Activated CD4-positive, alpha-beta T cell treated with anti-CD3 and anti-CD28 coated beads for 36 hours (primary cell): Measurements from ENCODE around the gene TMEM106A. TPM values are rescaled to one million over a fixed set of nuclear protein-coding genes. Genes with fewer than 3 reads are reported as not detected.
"Not testable (repeated sequence)": the region's sequence is repeated elsewhere in the genome, so short reads cannot be mapped to it uniquely, and the experiment has no call there.

Experiments
- ATAC-seq: fragments of 200-7000 bp; cut with Tn5 transposase; one replicate; pipeline ENCODE4 v1.10.0; 2021; ENCODE audit warnings: mild to moderate bottlenecking, moderate library complexity
- CTCF ChIA-PET: fragments of 350-600 bp; sonication (Branson Sonifier 250); formaldehyde crosslinking; loops from one replicate; lab custom pipeline; 2021; ENCODE audit warnings: antibody characterized with exemption; lab: Charles Lee
- POLR2A ChIA-PET: fragments of 350-600 bp; sonication (Branson Sonifier 250); formaldehyde crosslinking; loops from one replicate; lab custom pipeline; 2021; ENCODE audit warnings: antibody characterized with exemption, inconsistent platforms; lab: Charles Lee
- DNase-seq: peaks from one replicate; pipeline ENCODE4 v3.0.0-alpha.2; 2020
- H3K27ac Mint-ChIP-seq: one replicate; pipeline ENCODE4 v1.8.0; 2021; ENCODE audit warnings: mixed read lengths
- H3K27me3 Mint-ChIP-seq: one replicate; pipeline ENCODE4 v1.8.0; 2021; ENCODE audit warnings: mixed read lengths
- H3K36me3 Mint-ChIP-seq: one replicate; pipeline ENCODE4 v1.8.0; 2021; ENCODE audit warnings: low read depth, mixed read lengths
- H3K4me1 Mint-ChIP-seq: one replicate; pipeline ENCODE4 v1.8.0; 2021; ENCODE audit warnings: mixed read lengths
- H3K4me3 Mint-ChIP-seq: one replicate; pipeline ENCODE4 v1.8.0; 2021; ENCODE audit warnings: mild to moderate bottlenecking, moderate library complexity, mixed read lengths
- H3K9me3 Mint-ChIP-seq: one replicate; pipeline ENCODE4 v1.8.0; 2021; ENCODE audit warnings: low read depth, mixed read lengths
- intact Hi-C, 2 experiments: fragments of 100-400 bp; cut with DNase I in 1 of 2; cut with micrococcal nuclease in 1 of 2; formaldehyde crosslinking; loops; one replicate each; pipeline versions ENCODE4 v1.14.2 to v1.15.1; 2022 to 2024; cut with DNase I, micrococcal nuclease
- total RNA-seq, 2 experiments: library from RNA; stranded (reverse); gene quantifications; one replicate each; pipeline ENCODE4 v1.2.3, GENCODE V29; 2021

Gene TMEM106A, protein sequence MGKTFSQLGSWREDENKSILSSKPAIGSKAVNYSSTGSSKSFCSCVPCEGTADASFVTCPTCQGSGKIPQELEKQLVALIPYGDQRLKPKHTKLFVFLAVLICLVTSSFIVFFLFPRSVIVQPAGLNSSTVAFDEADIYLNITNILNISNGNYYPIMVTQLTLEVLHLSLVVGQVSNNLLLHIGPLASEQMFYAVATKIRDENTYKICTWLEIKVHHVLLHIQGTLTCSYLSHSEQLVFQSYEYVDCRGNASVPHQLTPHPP
- 10 to 100 TPM; 10.7 to 10.8 TPM for total RNA-seq

DNA sequence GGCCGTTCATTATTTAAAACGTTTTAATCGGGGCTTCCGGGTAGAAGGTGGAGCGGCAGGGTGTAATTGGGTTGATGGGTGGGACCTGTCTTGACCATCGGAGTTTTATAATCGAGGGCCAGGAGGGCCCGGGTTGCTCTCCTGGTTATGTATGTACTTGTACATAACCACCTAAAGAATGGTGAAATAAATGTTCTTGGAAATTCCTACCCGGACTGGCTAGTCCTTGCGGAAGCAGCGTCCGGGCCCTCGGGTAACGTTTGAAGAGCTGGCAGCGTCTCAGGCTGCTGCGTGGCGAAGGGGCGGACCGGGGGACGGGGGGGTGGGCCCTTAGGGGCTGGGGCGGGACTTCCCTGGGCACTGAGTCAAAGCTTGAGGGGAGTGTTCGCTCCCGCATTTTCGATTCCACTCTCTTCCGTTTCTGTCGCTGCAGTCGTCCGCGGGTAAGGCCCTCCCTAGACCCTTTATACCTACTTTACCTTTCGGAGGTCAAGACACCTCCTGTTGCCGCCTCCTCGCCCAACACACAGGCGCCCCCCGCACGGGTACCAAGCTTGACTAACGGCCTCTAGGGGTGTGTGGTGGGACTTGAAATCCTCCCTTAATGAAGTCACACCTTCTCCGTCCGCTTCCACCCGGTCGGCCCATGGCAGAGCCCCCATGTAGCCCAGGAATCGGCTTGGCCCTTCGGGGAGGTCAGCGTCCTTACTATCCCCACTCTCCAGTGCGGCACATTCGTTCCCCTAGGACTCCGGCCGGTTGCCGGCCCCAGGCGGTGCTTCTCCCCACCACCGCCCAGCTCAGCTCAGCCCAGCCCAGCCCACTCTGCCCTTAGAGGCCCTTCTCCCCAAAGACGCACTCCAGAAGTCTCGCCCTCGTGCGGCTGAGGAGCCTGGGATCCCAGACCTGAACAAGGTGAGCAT, at the start of gene TMEM106A:
TSS of gene TMEM106A (plus strand) at position 396 of the 923 bp plus-strand sequence. CDS start 1,167 bp downstream, outside the sequence.
- peak; percentile 88 for DNase-seq
- H3K4me3 Mint-ChIP-seq = peak within 1 kb of the TSS; percentile 83
- H3K27ac Mint-ChIP-seq = peak within 1 kb of the TSS; percentile 92
- no peaks in the 10 kb centered on the region for H3K27me3 Mint-ChIP-seq
- intact Hi-C loops = loop anchor here (1.0 to 5.0 kb wide), 10 partner anchors 15 to 389 kb away; partner anchors contain the start of genes AARSD1 (in 1 of the 2), BECN1 (in 1 of the 2), BRCA1 (in 1 of the 2) and PTGES3L (in 1 of the 2)
- CTCF ChIA-PET = interaction anchor here (0.6 to 1.1 kb wide), 5 partner anchors 40 to 1263 kb away, joined by 3 to 5 read pairs (median 3); partner anchors contain the start of gene DHX8
- peaks cover 29% of the 10 kb centered on the region for H3K36me3 Mint-ChIP-seq
- POLR2A ChIA-PET = interaction anchor here (0.9 to 1.2 kb wide), 5 partner anchors 12 to 214 kb away, joined by 3 to 18 read pairs (median 3); partner anchors contain the start of gene RPL27
- H3K9me3 Mint-ChIP-seq = no peaks in the 10 kb centered on the region
- peaks cover 25% of the 10 kb centered on the region for H3K4me1 Mint-ChIP-seq
- peak; percentile 92 for ATAC-seq

DNA sequence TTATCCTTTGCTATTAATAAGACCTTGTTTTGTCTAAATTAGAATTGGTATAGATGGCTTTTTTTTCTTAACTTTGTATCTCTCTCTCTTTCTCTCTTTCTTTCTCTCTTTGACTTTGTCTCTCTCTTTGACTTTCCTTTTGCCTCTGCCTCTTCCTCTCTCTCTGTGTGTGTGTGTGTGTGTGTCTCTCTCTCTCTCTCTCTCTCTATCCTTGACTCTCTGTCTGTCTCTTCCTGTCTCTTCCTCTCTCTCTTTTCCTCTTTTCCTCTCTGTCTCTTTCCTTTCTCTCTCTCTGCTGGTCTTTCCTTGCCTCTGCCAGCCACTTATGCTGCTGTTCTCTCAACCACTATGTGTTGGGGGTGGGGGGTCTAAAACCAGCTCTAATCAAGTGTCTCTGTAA, 45.7 kb upstream of the TMEM106A start:
- H3K9me3 Mint-ChIP-seq, ATAC-seq, POLR2A ChIA-PET: not testable (repeated sequence)

DNA sequence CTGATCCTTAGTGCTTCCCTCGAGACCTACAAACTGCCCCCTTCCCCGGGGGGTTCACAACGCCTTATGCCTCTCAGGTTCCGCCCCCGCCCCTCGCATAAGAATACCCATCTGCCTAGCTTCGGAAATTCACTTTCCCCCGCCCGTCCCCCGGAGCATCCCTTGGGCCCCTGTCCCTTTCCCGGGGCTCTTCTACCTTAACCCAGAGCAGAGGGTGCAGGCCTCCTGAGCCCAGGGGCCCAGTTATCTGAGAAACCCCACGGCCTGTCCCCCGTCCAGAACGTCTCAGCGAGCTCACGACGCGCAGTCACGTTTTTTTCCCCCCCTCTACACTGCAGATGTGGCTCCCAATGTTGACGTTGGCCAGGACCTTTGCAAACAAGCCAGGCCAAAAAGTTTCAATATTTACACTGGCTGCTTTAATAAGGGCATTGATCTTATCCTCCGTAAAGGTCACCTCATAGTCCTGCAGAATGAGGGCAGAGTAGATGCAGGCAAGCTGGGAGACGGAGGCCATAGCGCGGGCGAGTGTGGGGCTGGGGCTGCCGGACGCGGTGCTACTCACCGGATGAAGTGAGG, 42.0 kb upstream of the TMEM106A start:
- ChIA-PET CTCF (interaction anchor here (0.7 to 1.2 kb wide), 4 partner anchors 30 to 145 kb away, joined by 3 to 5 read pairs (median 4); partner anchors contain the start of genes RND2 and TMEM106A), POLR2A (interaction anchor here (0.6 to 1.7 kb wide), 7 partner anchors 30 to 240 kb away, joined by 3 to 8 read pairs (median 3); partner anchors contain the start of gene RPL27)
- H3K27ac Mint-ChIP-seq = no peak overlapping the region
- DNase-seq (peak; percentile 49), ATAC-seq (peak; percentile 14)
- H3K27me3 Mint-ChIP-seq = no peaks in the 10 kb centered on the region
- peaks cover 18% of the 10 kb centered on the region for H3K4me1 Mint-ChIP-seq
- intact Hi-C loops = loop anchor here (1.0 to 10.0 kb wide), 12 partner anchors 42 to 1031 kb away; partner anchors contain the start of genes BRCA1 (in 2 of the 2), TMEM106A (in 2 of the 2), AARSD1 (in 1 of the 2) and COASY (in 1 of the 2)
- no peaks in the 10 kb centered on the region for H3K36me3 Mint-ChIP-seq
- no peak overlapping the region for H3K4me3 Mint-ChIP-seq
- no peaks in the 10 kb centered on the region for H3K9me3 Mint-ChIP-seq

More for the DNA sequence above, 45.7 kb upstream of the TMEM106A start:
- H3K4me3 Mint-ChIP-seq, H3K36me3 Mint-ChIP-seq, H3K27me3 Mint-ChIP-seq, H3K27ac Mint-ChIP-seq, H3K4me1 Mint-ChIP-seq, DNase-seq, CTCF ChIA-PET: not testable (repeated sequence)
- intact Hi-C loops = loop anchor here in 1 of 2 experiments (2.0 kb wide), 1 partner anchor 31 kb away; no protein-coding TSS in a partner anchor

DNA sequence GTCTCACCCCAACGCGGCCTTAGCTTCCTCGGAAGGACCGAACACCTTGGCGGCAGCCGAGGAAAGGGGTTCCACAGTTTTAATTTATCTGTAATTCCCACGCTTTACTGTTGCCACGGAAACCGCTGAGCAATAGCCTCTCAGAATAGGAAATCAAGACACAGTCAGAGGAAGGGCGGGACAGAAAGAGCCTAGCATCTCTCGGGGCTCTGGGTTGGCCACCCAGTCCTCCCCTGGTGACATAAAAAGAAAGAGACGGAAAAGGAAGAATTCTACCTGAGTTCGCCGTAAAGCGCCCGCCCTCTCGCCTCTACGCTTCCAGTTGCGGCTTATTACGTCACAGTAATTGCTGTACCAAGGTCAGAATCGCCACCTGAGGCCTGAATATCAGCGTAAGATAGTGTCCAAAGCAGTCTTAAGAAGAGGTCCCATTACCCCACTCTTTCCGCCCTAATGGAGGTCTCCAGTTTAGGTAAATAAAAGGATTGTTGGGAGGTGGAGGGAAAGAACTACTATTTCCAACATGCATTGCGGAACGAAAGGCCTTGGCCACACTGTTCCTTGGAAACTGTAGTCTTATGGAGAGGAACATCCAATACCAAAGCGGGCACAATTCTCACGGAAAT, 41.4 kb upstream of the TMEM106A start:
- ChIA-PET POLR2A (interaction anchor here (1.0 to 1.7 kb wide), 3 partner anchors 29 to 146 kb away, joined by 3 to 8 read pairs (median 6); no protein-coding TSS in a partner anchor), CTCF (interaction anchor here (0.8 to 1.2 kb wide), 3 partner anchors 30 to 42 kb away, joined by 3 to 5 read pairs (median 5); partner anchors contain the start of gene TMEM106A)
- no peak overlapping the region for H3K4me3 Mint-ChIP-seq
- intact Hi-C loops = loop anchor here (1.0 to 10.0 kb wide), 12 partner anchors 41 to 1031 kb away; partner anchors contain the start of genes BRCA1 (in 2 of the 2), TMEM106A (in 2 of the 2), AARSD1 (in 1 of the 2) and COASY (in 1 of the 2)
- no peaks in the 10 kb centered on the region for H3K9me3 Mint-ChIP-seq
- ATAC-seq (peak; percentile 82), DNase-seq (peak; percentile 94)
- H3K4me1 Mint-ChIP-seq = peaks cover 23% of the 10 kb centered on the region
- H3K27ac Mint-ChIP-seq = no peak overlapping the region
- peaks cover 2% of the 10 kb centered on the region for H3K36me3 Mint-ChIP-seq
- H3K27me3 Mint-ChIP-seq = no peaks in the 10 kb centered on the region

DNA sequence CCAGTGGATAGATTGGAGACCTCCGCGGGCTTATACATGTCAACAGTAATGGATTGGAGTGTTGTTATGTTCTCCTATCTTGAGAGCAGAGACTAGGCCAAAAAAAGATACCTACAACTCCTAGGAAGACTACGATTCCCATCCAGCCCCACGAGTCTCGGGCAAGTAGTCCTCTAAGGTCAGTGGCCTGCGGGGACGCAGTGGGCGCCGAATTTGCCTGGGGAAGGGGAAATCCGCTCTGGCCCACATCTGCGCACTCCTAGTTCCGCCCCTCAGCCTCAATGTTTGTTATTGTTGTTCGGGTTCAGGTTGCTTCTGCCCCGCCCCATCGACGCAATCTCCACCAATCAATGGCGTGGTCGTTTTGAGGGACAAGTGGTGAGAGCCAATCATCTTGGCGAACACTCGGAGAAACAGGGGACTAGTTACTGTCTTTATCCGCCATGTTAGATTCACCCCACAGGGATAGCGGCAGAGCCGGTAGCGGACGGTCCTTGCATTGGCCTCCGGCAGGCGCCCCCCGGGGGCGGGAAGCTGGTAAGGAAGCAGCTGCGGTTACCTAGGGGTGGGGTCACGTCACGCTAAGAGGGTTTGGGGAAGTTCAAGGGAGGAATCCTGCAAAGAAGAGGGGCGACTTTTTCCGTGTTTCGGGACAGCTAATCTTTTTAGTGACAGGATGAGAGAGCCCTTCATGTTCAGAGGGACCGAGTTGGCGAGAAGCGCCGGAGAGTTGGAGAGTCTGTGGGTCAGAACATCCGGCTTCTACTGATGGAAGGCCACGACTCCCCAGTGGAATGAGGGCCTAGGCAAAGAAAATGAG, 40.7 kb upstream of the TMEM106A start, which contains the start of gene NBR1:
TSS of gene NBR1 (plus strand) at position 449 of the 820 bp plus-strand sequence. CDS start 4,586 bp downstream, outside the sequence.
- H3K4me1 Mint-ChIP-seq = peaks cover 30% of the 10 kb centered on the region

DNA sequence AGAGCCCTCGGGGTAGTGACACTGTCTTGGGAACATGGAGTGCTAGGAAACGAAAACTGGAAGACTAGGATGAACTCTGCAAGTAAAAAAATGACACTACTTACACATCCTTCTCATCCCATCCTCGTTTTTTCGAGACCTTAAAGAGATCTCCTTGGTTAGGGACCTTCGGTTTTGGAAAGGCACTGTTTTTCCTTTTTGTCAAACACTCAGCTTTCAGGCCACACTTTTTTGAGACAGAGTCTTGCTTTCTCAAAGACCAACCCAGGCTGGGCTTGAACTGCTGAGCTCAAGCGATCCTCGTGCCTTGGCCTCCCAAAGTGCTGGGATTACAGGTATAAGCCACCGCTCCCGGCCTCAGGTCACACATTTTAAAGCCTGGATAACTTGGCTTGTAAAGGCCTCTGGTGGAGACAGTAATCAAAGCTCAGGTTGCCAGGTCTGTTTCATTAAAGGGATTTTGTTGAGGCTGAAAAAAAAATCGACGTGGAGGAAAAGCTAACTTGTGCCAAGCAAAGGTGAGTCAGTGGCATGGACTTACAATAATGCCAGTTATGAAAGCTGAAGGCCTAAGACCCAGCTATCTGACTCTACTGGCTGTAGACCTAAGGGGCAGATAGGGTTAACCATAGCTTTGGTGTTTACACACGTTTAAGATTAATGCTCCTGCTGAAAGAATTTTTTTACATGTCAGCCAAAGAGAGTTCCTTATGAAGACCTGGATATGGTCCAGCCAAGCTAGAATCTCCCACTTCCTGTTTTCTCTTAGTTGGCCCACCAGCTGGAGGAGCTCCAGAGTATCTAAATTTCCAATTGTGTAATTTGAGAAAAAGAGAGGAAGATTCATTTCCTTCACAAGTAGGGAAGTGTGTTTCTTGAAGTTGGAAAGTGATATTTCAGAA, 39.8 kb upstream of the TMEM106A start:
- ATAC-seq = no peak
- peaks cover 17% of the 10 kb centered on the region for H3K36me3 Mint-ChIP-seq

More for the DNA sequence above, 40.7 kb upstream of the TMEM106A start, which contains the start of gene NBR1:
- Mint-ChIP-seq H3K9me3 (no peaks in the 10 kb centered on the region), H3K4me3 (no peak within 1 kb of the TSS), H3K36me3 (peaks cover 10% of the 10 kb centered on the region), H3K27ac (no peak within 1 kb of the TSS), H3K27me3 (no peaks in the 10 kb centered on the region)
- intact Hi-C loops = loop anchor here (1.0 to 10.0 kb wide), 15 partner anchors 40 to 1030 kb away; partner anchors contain the start of genes BRCA1 (in 2 of the 2), RPL27 (in 2 of the 2), TMEM106A (in 2 of the 2) and AARSD1 (in 1 of the 2)
- POLR2A ChIA-PET = interaction anchor here (0.6 to 2.0 kb wide), 8 partner anchors 11 to 243 kb away, joined by 3 to 19 read pairs (median 5); partner anchors contain the start of genes BRCA1 and TMEM106A
- CTCF ChIA-PET = interaction anchor here (0.6 to 1.7 kb wide), 8 partner anchors 29 to 1017 kb away, joined by 3 to 6 read pairs (median 4); partner anchors contain the start of genes BECN1, DHX8 and TMEM106A
- peak; percentile 86 for ATAC-seq
- DNase-seq = peak; percentile 97

DNA sequence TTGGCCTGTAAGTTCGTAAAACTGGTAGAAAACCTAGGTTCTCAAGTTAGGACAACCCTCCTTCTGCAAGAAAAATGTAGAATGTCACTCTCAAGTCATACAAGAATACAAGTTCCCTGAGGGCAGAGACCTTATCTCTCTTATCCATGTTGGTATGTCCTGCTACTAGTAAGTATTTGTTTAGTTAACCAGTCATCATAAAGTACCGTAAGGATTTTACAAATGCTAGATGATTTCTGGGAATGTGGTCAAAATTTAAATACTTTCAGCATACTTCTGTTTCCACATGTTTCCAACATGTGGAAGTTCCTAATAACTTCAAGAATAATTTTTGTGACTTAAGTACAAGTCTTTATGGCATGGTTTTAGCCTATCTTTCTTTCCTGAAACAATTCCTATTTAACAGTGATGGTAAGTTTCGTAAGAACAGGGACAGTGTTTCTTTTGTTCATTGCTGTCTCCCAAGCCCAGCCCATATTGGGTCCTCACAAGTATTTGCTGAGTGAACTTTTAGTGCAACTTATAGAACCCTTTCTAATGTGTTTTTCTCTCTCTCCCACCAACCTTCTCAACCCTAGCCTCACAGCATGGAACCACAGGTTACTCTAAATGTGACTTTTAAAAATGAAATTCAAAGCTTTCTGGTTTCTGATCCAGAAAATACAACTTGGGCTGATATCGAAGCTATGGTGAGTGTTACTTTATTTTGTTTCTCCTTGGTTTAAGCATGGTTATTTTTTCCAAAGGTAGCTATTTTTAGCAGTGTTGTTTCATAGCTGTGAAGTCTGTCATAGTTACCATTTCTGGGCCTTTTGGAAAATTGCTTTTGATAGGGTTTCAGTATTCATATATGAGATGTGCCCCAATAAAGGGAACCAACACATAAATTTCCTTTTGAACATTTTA, 36.2 kb upstream of the TMEM106A start:
- peak overlapping the region; percentile 46 for H3K4me3 Mint-ChIP-seq
- no peak for ATAC-seq
- no peaks in the 10 kb centered on the region for H3K9me3 Mint-ChIP-seq
- ChIA-PET CTCF (interaction anchor here (1.0 kb wide), 1 partner anchor 14 kb away, joined by 4 read pairs; no protein-coding TSS in a partner anchor), POLR2A (interaction anchor here (0.6 to 0.7 kb wide), 2 partner anchors 113 to 141 kb away, joined by 3 read pairs; no protein-coding TSS in a partner anchor)
- H3K27ac Mint-ChIP-seq = peak overlapping the region; percentile 88
- no peaks in the 10 kb centered on the region for H3K27me3 Mint-ChIP-seq
- peaks cover 46% of the 10 kb centered on the region for H3K4me1 Mint-ChIP-seq
- DNase-seq = no peak
- H3K36me3 Mint-ChIP-seq = peaks cover 27% of the 10 kb centered on the region
- intact Hi-C loops = loop anchor here in 1 of 2 experiments (10.0 kb wide), 1 partner anchor 611 kb away; the partner anchor contains the start of genes COASY and MLX

More for the DNA sequence above, 39.8 kb upstream of the TMEM106A start:
- ChIA-PET CTCF (interaction anchor here (0.6 to 1.7 kb wide), 12 partner anchors 28 to 1484 kb away, joined by 3 to 6 read pairs (median 4); partner anchors contain the start of genes BECN1, BRCA1, DHX8 and IFI35), POLR2A (interaction anchor here (0.7 to 2.0 kb wide), 11 partner anchors 28 to 428 kb away, joined by 3 to 19 read pairs (median 4); partner anchors contain the start of genes BRCA1 and TMEM106A)
- Mint-ChIP-seq H3K27ac (no peak overlapping the region), H3K4me1 (peaks cover 36% of the 10 kb centered on the region), H3K27me3 (no peaks in the 10 kb centered on the region), H3K9me3 (no peaks in the 10 kb centered on the region), H3K4me3 (no peak overlapping the region)
- intact Hi-C loops = loop anchor here (1.0 to 10.0 kb wide), 9 partner anchors 143 to 1029 kb away; partner anchors contain the start of genes COASY (in 1 of the 2), EZH1 (in 1 of the 2), MLX (in 1 of the 2) and PSME3 (in 1 of the 2)
- peak; percentile 24 for DNase-seq
